Neural crest cell (in vitro differentiated cells): ENCODE data around the gene SPINK13. TPM values are rescaled to one million over a fixed set of nuclear protein-coding genes. Genes with fewer than 3 reads are reported as not detected.

ENCODE experiments used
- DNase-seq: peaks from one replicate; pipeline ENCODE4 v3.0.0; 2021; ENCODE audit warnings: low read depth, mixed read lengths, low spot score
- H3K27ac Mint-ChIP-seq: one replicate; pipeline ENCODE4 v1.8.0; 2021; ENCODE audit warnings: mild to moderate bottlenecking, mixed read lengths; ENCODE audit not compliant: unreplicated experiment
- H3K27me3 Mint-ChIP-seq: 2 replicates; pipeline ENCODE4 v1.8.0; 2021; ENCODE audit warnings: low read depth, mild to moderate bottlenecking, mixed read lengths
- H3K36me3 Mint-ChIP-seq: 2 replicates; pipeline ENCODE4 v1.8.0; 2021; ENCODE audit warnings: low read depth, mild to moderate bottlenecking, mixed read lengths
- H3K4me1 Mint-ChIP-seq: 2 replicates; pipeline ENCODE4 v1.8.0; 2021; ENCODE audit warnings: mixed read lengths
- H3K4me3 Mint-ChIP-seq: one replicate; pipeline ENCODE4 v1.8.0; 2021; ENCODE audit warnings: mild to moderate bottlenecking, mixed read lengths
- H3K9me3 Mint-ChIP-seq: 2 replicates; pipeline ENCODE4 v1.8.0; 2021; ENCODE audit warnings: mixed read lengths
- total RNA-seq: library from RNA; stranded (reverse); gene quantifications from 2 replicates; pipeline ENCODE4 v1.2.1, GENCODE V29; 2021
- TF ChIP-seq, protein P1 (sequence below): fragments of 200-600 bp; sonication (generic); conservative IDR thresholded peaks from 2 replicates; pipeline ENCODE4 v1.5.0; 2021; ENCODE audit warnings: antibody characterized with exemption, mild to moderate bottlenecking

Gene SPINK13
- total RNA-seq, 1 donor from 2014 or later, result not detected

DNA sequence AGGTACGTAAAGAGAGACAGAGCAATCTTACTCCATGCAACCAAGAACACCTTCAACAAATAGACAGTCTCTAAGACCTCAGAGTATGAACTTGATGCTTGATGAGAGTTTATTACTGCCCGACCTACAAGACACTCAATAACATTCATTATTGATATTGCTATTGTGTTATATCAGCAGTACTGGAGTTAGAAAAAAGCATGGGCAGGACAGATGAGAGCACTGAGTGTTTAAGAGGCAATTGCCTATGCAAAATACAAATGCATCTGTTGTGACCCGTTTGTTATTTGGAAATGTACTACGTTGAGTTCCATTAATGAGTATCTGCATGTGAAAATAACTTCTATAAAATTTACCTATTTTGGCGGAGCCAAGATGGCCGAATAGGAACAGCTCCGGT, 38.4 kb upstream of the SPINK13 start:
- DNase-seq, result no peak
- H3K27me3 Mint-ChIP-seq, result peaks cover 2% of the 10 kb centered on the region
- H3K36me3 Mint-ChIP-seq, result peaks cover 3% of the 10 kb centered on the region
- no peaks in the 10 kb centered on the region for H3K4me1 Mint-ChIP-seq
- H3K9me3 Mint-ChIP-seq, result peaks cover 2% of the 10 kb centered on the region
- H3K4me3 Mint-ChIP-seq, result no peak overlapping the region
- H3K27ac Mint-ChIP-seq, result no peak overlapping the region
- TF ChIP-seq, protein P1, sequence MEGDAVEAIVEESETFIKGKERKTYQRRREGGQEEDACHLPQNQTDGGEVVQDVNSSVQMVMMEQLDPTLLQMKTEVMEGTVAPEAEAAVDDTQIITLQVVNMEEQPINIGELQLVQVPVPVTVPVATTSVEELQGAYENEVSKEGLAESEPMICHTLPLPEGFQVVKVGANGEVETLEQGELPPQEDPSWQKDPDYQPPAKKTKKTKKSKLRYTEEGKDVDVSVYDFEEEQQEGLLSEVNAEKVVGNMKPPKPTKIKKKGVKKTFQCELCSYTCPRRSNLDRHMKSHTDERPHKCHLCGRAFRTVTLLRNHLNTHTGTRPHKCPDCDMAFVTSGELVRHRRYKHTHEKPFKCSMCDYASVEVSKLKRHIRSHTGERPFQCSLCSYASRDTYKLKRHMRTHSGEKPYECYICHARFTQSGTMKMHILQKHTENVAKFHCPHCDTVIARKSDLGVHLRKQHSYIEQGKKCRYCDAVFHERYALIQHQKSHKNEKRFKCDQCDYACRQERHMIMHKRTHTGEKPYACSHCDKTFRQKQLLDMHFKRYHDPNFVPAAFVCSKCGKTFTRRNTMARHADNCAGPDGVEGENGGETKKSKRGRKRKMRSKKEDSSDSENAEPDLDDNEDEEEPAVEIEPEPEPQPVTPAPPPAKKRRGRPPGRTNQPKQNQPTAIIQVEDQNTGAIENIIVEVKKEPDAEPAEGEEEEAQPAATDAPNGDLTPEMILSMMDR, result no peak

DNA sequence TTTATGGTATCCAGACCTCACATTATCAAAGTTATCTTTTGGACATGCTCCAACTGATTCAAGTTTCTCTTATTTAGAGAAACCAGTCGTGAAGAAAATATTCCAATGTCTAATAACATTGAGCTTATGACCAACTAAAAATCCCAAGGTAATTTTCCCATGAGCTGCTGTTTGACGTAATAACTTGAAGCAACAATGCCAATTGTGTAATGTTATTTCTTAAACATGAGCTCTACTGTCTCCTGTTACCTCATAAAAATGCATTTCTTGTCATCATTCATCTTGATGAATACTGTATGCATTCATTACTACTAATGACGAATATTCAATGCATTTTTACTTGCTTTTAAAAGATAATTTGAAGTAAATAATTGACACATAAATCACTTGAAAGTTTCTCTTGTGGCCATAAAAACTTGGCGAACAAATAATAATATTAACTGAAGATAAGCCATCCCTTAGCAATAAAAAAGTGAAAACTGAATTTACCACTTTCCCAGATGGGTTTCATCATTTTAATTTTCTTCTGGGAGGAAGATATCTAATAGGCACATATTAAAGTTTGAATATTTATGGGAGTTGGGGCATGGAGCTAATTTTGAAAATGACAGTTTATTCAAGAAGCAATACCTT, 30.7 kb upstream of the SPINK13 start:
- TF ChIP-seq, protein P1, result no peak
- no peaks in the 10 kb centered on the region for H3K9me3 Mint-ChIP-seq
- H3K27me3 Mint-ChIP-seq, result peaks cover 24% of the 10 kb centered on the region
- H3K4me1 Mint-ChIP-seq, result no peaks in the 10 kb centered on the region
- H3K27ac Mint-ChIP-seq, result no peak overlapping the region
- DNase-seq, result no peak
- no peak overlapping the region for H3K4me3 Mint-ChIP-seq
- H3K36me3 Mint-ChIP-seq, result no peaks in the 10 kb centered on the region

DNA sequence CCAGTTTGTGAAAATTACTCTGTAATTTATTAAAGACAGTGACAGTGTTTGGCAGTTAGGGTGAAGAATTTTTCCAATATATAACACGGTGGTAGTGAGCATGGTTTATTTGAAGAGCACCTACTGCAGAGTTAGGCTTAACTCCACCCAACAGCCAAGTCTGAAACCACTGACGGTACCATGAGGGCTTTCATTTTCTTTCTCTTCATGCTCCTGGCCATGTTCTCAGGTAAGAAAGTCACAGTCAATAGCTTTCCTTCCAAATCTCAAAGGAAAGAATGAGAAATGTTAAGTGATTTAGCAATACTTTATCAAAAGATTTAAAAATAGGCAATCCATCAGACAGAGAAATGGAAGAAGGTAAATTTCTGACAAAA, 30.2 kb upstream of the SPINK13 start, which contains the start of gene MARCOL:
Gene MARCOL (plus strand): TSS at position 108 of the 377 bp plus-strand sequence. CDS start 73 bp downstream, at position 181.
- Mint-ChIP-seq H3K36me3 (no peaks in the 10 kb centered on the region), H3K4me1 (no peaks in the 10 kb centered on the region), H3K27me3 (peaks cover 28% of the 10 kb centered on the region), H3K9me3 (no peaks in the 10 kb centered on the region), H3K4me3 (no peak within 1 kb of the TSS), H3K27ac (no peak within 1 kb of the TSS)
- DNase-seq, result no peak
- TF ChIP-seq, protein P1, result no peak

DNA sequence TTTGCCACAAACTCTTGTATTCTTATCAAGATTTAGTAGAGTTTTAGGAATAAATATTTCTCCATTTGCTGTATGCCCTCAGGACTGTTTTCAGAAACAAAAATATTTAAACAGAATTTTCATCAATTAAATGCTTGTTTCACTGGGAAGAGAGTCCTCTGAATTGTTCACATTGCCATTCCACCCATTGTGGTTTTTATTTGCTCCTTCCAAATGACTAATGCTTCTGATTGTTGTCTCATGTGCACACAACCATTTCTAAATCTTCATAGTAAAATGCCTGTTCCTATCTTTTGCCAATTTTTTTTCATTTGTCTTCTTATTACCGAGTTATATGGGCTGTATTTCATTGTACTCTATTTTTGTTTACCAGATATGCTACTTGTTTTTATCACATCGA, 19.7 kb upstream of the SPINK13 start:
- Mint-ChIP-seq H3K36me3 (no peaks in the 10 kb centered on the region), H3K27me3 (peaks cover 42% of the 10 kb centered on the region), H3K27ac (no peak overlapping the region), H3K4me3 (no peak overlapping the region), H3K9me3 (peaks cover 4% of the 10 kb centered on the region), H3K4me1 (no peaks in the 10 kb centered on the region)
- DNase-seq, result no peak
- TF ChIP-seq, protein P1, result no peak

DNA sequence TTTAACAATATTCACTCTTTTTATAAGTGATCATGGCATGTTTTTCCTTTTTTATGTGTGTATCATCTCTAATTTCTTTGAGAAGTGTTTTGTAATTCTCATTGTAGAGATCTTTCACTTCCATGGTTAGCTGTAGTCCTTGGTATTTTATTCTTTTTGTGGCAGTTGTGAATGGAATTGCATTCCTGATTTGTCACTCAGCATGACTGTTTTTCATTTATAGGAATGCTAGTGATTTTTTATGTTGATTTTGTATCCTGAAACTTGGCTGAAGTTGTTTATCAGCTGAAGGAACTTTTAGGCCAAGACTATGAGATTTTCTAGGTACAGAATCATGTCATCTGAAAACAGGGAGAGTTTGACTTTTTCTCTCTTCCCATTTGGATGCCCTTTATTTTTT, 13.1 kb upstream of the SPINK13 start:
- H3K4me1 Mint-ChIP-seq, result no peaks in the 10 kb centered on the region
- H3K27me3 Mint-ChIP-seq, result no peaks in the 10 kb centered on the region
- TF ChIP-seq, protein P1, result no peak
- H3K27ac Mint-ChIP-seq, result no peak overlapping the region
- H3K4me3 Mint-ChIP-seq, result no peak overlapping the region
- no peak for DNase-seq
- peaks cover 15% of the 10 kb centered on the region for H3K9me3 Mint-ChIP-seq
- peaks cover 14% of the 10 kb centered on the region for H3K36me3 Mint-ChIP-seq
